Ishikawa (cell line): ENCODE measurements around the gene EMCN.

Experiments used
- CEBPB ChIP-seq: IDR thresholded peaks from 2 replicates; pipeline ENCODE4 v1.6.1; 2012
- CREB1 ChIP-seq: IDR thresholded peaks from 2 replicates; pipeline ENCODE4 v1.6.1; 2012; ENCODE audit warnings: low read depth
- EGR1 ChIP-seq: IDR thresholded peaks from 2 replicates; pipeline ENCODE4 v1.6.1; 2012
- EP300 ChIP-seq: IDR thresholded peaks from 2 replicates; pipeline ENCODE4 v1.6.1; 2012; ENCODE audit warnings: borderline replicate concordance
- FOXM1 ChIP-seq: IDR thresholded peaks from 2 replicates; pipeline ENCODE4 v1.6.1; 2012; ENCODE audit warnings: low read depth, borderline replicate concordance
- NFIC ChIP-seq: IDR thresholded peaks from 2 replicates; pipeline ENCODE4 v1.6.1; 2012
- RAD21 ChIP-seq: IDR thresholded peaks from 2 replicates; pipeline ENCODE4 v1.6.1; 2012; ENCODE audit warnings: low read depth
- TAF1 ChIP-seq: IDR thresholded peaks from 2 replicates; pipeline ENCODE4 v1.6.1; 2012; ENCODE audit warnings: low read depth, mild to moderate bottlenecking
- TCF12 ChIP-seq: IDR thresholded peaks from 2 replicates; pipeline ENCODE4 v1.6.1; 2012; ENCODE audit warnings: low read depth
- TEAD4 ChIP-seq: IDR thresholded peaks from 2 replicates; pipeline ENCODE4 v1.6.1; 2012
- YY1 ChIP-seq: IDR thresholded peaks from 2 replicates; pipeline ENCODE4 v1.6.1; 2012; ENCODE audit warnings: low read depth
- ZBTB7A ChIP-seq: IDR thresholded peaks from 2 replicates; pipeline ENCODE4 v1.6.1; 2012; ENCODE audit warnings: low read depth
- TF ChIP-seq, protein P1 (sequence below): IDR thresholded peaks from 2 replicates; pipeline ENCODE4 v1.6.1; 2012
- TF ChIP-seq, protein P2 (sequence below): IDR thresholded peaks from 2 replicates; pipeline ENCODE4 v1.6.1; 2012
- TF ChIP-seq, protein P3 (sequence below): IDR thresholded peaks from 2 replicates; pipeline ENCODE4 v1.6.1; 2012; ENCODE audit warnings: low read depth, mild to moderate bottlenecking

The EMCN gene

DNA sequence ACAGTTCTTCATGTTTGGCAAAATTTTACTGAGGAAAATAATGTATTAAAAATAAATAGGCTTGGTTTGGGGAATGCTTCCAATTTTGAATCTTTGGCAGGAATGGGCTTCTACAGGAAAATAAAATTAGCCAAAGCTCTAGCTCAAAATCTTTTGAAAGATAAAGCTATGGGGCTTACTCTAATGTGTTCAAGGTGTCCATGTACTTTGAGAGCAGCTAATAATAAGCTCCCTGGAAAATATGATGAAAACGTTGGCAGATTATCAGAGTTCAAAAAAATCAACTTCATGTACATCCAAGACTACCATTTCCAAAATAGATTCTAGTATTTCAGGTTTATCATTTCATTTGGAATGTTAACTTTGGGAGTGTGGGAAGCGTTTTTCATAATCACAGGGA is 158.4 kb downstream of the EMCN start:
- no peak for TF ChIP-seq EGR1

DNA sequence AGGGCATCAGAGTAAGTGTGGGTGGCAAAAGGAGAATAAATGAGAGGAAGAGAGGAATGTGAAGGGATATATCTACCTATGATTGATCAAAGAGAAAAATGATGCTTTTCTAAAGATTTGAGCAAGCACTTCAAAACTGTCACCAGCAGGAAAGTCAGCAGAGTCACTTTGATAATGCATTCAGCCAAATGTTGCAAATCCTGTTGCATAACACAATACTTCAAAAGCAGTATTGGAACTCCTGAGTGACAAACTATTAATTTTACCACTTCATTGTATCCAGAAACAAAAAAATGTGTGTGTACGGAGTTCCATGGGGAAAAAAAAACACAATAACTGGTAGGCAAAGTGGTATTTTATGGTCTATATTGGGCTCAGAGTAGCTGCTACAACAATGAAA is 160.3 kb downstream of the EMCN start:
- TF ChIP-seq FOXM1 (no peak), ZBTB7A (no peak), TCF12 (no peak), NFIC (no peak), RAD21 (no peak), YY1 (no peak), CREB1 (no peak), TAF1 (no peak), EGR1 (no peak), EP300 (no peak)
- TF ChIP-seq, protein P1, sequence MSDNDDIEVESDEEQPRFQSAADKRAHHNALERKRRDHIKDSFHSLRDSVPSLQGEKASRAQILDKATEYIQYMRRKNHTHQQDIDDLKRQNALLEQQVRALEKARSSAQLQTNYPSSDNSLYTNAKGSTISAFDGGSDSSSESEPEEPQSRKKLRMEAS = no peak
- TF ChIP-seq, protein P2, sequence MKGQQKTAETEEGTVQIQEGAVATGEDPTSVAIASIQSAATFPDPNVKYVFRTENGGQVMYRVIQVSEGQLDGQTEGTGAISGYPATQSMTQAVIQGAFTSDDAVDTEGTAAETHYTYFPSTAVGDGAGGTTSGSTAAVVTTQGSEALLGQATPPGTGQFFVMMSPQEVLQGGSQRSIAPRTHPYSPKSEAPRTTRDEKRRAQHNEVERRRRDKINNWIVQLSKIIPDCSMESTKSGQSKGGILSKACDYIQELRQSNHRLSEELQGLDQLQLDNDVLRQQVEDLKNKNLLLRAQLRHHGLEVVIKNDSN = no peak

DNA sequence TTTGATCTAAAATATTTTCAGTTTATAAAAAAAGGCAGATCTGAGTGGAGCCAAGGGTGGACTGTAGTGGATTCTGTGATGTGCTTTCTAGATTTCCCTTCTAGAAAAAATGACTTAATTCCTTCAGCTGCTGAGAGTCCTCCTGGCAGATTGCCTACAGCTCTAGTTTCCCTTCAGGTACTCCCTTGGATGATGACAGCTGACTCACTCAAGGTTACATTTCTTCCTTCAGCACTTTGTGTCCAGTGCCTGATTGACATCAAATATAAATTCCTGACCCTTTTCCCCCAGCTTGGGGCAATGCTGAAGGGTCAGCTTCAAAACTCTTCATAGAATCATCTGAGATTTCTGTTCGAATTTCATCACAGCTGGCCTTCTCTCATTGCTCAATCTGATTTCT is 161.7 kb downstream of the EMCN start:
- TF ChIP-seq, protein P1 = no peak
- TF ChIP-seq EGR1 (no peak), ZBTB7A (no peak), TAF1 (no peak), EP300 (no peak), YY1 (no peak), TCF12 (no peak), CREB1 (no peak)
- TF ChIP-seq, protein P3, sequence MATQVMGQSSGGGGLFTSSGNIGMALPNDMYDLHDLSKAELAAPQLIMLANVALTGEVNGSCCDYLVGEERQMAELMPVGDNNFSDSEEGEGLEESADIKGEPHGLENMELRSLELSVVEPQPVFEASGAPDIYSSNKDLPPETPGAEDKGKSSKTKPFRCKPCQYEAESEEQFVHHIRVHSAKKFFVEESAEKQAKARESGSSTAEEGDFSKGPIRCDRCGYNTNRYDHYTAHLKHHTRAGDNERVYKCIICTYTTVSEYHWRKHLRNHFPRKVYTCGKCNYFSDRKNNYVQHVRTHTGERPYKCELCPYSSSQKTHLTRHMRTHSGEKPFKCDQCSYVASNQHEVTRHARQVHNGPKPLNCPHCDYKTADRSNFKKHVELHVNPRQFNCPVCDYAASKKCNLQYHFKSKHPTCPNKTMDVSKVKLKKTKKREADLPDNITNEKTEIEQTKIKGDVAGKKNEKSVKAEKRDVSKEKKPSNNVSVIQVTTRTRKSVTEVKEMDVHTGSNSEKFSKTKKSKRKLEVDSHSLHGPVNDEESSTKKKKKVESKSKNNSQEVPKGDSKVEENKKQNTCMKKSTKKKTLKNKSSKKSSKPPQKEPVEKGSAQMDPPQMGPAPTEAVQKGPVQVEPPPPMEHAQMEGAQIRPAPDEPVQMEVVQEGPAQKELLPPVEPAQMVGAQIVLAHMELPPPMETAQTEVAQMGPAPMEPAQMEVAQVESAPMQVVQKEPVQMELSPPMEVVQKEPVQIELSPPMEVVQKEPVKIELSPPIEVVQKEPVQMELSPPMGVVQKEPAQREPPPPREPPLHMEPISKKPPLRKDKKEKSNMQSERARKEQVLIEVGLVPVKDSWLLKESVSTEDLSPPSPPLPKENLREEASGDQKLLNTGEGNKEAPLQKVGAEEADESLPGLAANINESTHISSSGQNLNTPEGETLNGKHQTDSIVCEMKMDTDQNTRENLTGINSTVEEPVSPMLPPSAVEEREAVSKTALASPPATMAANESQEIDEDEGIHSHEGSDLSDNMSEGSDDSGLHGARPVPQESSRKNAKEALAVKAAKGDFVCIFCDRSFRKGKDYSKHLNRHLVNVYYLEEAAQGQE = no peak

- TF ChIP-seq EP300 (no peak), TAF1 (no peak), CREB1 (no peak), NFIC (no peak)
- TF ChIP-seq, protein P3 = no peak
Measured at GRCh38 chr4:100348473-100348872, 169.3 kb downstream of the EMCN start.

DNA sequence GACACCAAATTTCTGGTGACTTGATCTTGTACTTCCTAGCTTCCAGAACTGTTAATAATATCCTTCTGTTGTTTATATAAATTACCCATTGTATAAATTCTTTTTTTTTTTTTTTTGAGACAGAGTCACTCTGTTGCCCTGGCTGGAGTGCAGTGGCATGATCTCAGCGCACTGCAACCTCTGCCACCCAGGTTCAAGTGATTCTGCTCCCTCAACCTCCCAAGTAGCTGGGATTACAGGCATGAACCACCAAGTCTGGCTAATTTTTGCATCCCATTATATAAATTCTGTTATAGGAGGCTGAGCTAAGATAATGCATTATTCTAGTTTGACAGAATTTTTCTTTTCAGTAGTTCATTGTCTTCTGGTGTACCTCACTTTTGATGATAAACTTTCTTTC is 170.6 kb downstream of the EMCN start:
- TF ChIP-seq NFIC = no peak
- no peak for TF ChIP-seq YY1
- no peak for TF ChIP-seq CREB1
- TF ChIP-seq, protein P1 = no peak
- no peak for TF ChIP-seq TCF12
- TF ChIP-seq, protein P2 = no peak
- TF ChIP-seq FOXM1 = no peak
- TF ChIP-seq EP300 = no peak
- no peak for TF ChIP-seq TEAD4
- TF ChIP-seq EGR1 = no peak
- TF ChIP-seq RAD21 = no peak
- no peak for TF ChIP-seq CEBPB
- TF ChIP-seq, protein P3 = no peak
- TF ChIP-seq ZBTB7A = no peak
- no peak for TF ChIP-seq TAF1
